Tibial nerve (tissue), 4 donors: Measurements from ENCODE around the gene TTLL1. TPM values are rescaled to one million over a fixed set of nuclear protein-coding genes. Genes with fewer than 3 reads are reported as not detected.
A peak's percentile ranks its signal among the peaks of the same experiment; 100 is the strongest.
"Not testable (repeated sequence)": the region's sequence is repeated elsewhere in the genome, so short reads cannot be mapped to it uniquely, and the experiment has no call there.

Experiments used
- DNase-seq, 2 donors: peaks; one replicate each; pipeline ENCODE4 v3.0.0-alpha.2; 2019; ENCODE audit warnings: low spot score in 2 of 2
- H3K27ac ChIP-seq, 4 donors: fragments of 200-600 bp; sonication (generic) in 3 of 4; one replicate each; pipeline ENCODE4 v1.5.1; 2017 to 2019; ENCODE audit warnings: mild to moderate bottlenecking in 1 of 4
- H3K27me3 ChIP-seq, 2 donors: fragments of 200-600 bp; sonication (generic) in 1 of 2; one replicate each; pipeline versions ENCODE4 v1.5.1 to v1.6.0; 2017 to 2019
- H3K36me3 ChIP-seq, 3 donors: fragments of 200-600 bp; sonication (generic); one replicate each; pipeline ENCODE4 v1.5.1; 2018 to 2019
- H3K4me1 ChIP-seq, 4 donors: fragments of 200-600 bp; sonication (generic) in 3 of 4; one replicate each; pipeline ENCODE4 v1.5.1; 2017 to 2019
- H3K4me3 ChIP-seq, 4 donors: fragments of 200-600 bp; sonication (generic) in 3 of 4; one replicate each; pipeline ENCODE4 v1.5.1; 2017 to 2019; ENCODE audit warnings: mild to moderate bottlenecking in 1 of 4, moderate library complexity in 1 of 4
- H3K9me3 ChIP-seq, 4 donors: fragments of 200-600 bp; sonication (generic) in 3 of 4; one replicate each; pipeline ENCODE4 v1.5.1; 2017 to 2019
- EP300 ChIP-seq, 2 donors: sonication (generic); formaldehyde crosslinking; IDR thresholded peaks; one replicate each; pipeline ENCODE4 v1.6.1; 2017; ENCODE audit warnings: antibody characterized with exemption in 2 of 2, mild to moderate bottlenecking in 1 of 2
- POLR2A ChIP-seq, 2 donors: fragments of 450-650 bp; IDR thresholded peaks; one replicate each; pipeline ENCODE4 v1.6.1; 2017; ENCODE audit warnings: antibody characterized with exemption in 2 of 2, mild to moderate bottlenecking in 2 of 2, moderate library complexity in 2 of 2
- WGBS, 2 donors: methylation state at CpG; one replicate each; pipeline ENCODE4 v1.1.5; 2018; 5-methylcytosine and 5-hydroxymethylcytosine counted together
- total RNA-seq, 4 donors: library from RNA; depleted of rRNA; stranded (reverse); fragments of >200 nt; gene quantifications; one replicate each; pipeline ENCODE4 v1.1.0, GENCODE V29; 2016
- TF ChIP-seq, protein P1 (sequence below), 5 experiments: fragments of 200-600 bp in 3 of 5; fragments of 450-650 bp in 2 of 5; sonication (generic) in 3 of 5; IDR thresholded peaks; one replicate each; pipeline ENCODE4 v1.5.1; 2016 to 2019; ENCODE audit warnings: antibody characterized with exemption in 5 of 5, mild to moderate bottlenecking in 3 of 5, moderate library complexity in 2 of 5

TTLL1 gene
- total RNA-seq, 4 donors from 2014 or later: 1.6 to 9.8 (median 7.3) TPM

DNA sequence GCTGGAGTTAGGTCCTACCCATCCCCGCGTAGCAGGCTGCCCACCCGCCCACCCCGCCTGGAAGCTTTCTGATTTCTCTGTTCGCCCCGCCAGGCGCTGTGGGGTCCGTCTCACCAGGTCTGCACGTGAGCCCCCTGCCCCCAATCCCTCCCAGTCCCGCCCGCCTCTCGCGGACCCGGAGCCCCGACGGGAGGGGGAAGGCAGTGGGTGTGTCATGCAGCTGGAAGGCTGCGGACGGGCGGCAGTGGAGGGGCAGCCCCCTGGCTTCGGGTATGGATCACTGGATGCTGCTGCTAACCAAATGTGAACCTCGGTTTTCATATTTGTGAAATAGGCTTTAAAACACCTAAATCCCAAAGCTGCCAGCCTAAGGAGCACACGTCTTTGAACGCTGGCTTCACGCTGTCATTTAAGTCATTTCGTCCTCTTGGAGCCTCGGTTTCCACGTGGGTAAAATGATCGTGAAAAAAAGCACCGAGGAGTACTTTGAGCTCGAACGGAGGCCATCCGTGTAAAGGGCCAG is 20.8 kb upstream of the TTLL1 start:
- TF ChIP-seq POLR2A (IDR thresholded peaks at IDR 0.05) (no peak), EP300 (IDR thresholded peaks at IDR 0.05) (no peak)
- TF ChIP-seq, protein P1, sequence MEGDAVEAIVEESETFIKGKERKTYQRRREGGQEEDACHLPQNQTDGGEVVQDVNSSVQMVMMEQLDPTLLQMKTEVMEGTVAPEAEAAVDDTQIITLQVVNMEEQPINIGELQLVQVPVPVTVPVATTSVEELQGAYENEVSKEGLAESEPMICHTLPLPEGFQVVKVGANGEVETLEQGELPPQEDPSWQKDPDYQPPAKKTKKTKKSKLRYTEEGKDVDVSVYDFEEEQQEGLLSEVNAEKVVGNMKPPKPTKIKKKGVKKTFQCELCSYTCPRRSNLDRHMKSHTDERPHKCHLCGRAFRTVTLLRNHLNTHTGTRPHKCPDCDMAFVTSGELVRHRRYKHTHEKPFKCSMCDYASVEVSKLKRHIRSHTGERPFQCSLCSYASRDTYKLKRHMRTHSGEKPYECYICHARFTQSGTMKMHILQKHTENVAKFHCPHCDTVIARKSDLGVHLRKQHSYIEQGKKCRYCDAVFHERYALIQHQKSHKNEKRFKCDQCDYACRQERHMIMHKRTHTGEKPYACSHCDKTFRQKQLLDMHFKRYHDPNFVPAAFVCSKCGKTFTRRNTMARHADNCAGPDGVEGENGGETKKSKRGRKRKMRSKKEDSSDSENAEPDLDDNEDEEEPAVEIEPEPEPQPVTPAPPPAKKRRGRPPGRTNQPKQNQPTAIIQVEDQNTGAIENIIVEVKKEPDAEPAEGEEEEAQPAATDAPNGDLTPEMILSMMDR (IDR thresholded peaks at IDR 0.05): no peak
- Histone ChIP-seq H3K4me3 (peak overlapping the region; percentile 35 to 62 (median 49)), H3K9me3 (no peaks in the 10 kb centered on the region), H3K27ac (no peak overlapping the region), H3K36me3 (no peaks in the 10 kb centered on the region), H3K4me1 (peaks cover 0 to 22% (median 19%) of the 10 kb centered on the region in 4 donors), H3K27me3 (peaks cover 0 to 61% of the 10 kb centered on the region in 2 donors)
- 4 to 9% methylated on average over 32 of the region's 32 CpGs for WGBS, 2 donors
- no peak for DNase-seq

GRCh38 chr22:43109511-43109910 is 20.3 kb upstream of the TTLL1 start:
- Histone ChIP-seq H3K36me3 (no peaks in the 10 kb centered on the region), H3K9me3 (no peaks in the 10 kb centered on the region), H3K27me3 (peaks cover 0 to 57% of the 10 kb centered on the region in 2 donors), H3K4me3 (no peak overlapping the region), H3K27ac (no peak overlapping the region), H3K4me1 (peaks cover 0 to 22% (median 19%) of the 10 kb centered on the region in 4 donors)
- DNase-seq: no peak
- WGBS, 2 donors: 38 to 55% methylated on average over 5 of the region's 5 CpGs
- no peak for TF ChIP-seq POLR2A (IDR thresholded peaks at IDR 0.05)
- TF ChIP-seq, protein P1 (IDR thresholded peaks at IDR 0.05): no peak
- no peak for TF ChIP-seq EP300 (IDR thresholded peaks at IDR 0.05)

- Histone ChIP-seq H3K9me3 (no peaks in the 10 kb centered on the region), H3K4me3 (no peak overlapping the region), H3K4me1 (peaks cover 0 to 17% (median 14%) of the 10 kb centered on the region in 4 donors), H3K36me3 (no peaks in the 10 kb centered on the region), H3K27me3 (peaks cover 0 to 25% of the 10 kb centered on the region in 2 donors), H3K27ac (no peak overlapping the region)
- DNase-seq: no peak
- TF ChIP-seq POLR2A (IDR thresholded peaks at IDR 0.05) (no peak), EP300 (IDR thresholded peaks at IDR 0.05) (no peak)
- TF ChIP-seq, protein P1 (IDR thresholded peaks at IDR 0.05): no peak
- WGBS, 2 donors: 72 to 84% methylated on average over 8 of the region's 8 CpGs
Measured at GRCh38 chr22:43106302-43106701, 17.1 kb upstream of the TTLL1 start.

DNA sequence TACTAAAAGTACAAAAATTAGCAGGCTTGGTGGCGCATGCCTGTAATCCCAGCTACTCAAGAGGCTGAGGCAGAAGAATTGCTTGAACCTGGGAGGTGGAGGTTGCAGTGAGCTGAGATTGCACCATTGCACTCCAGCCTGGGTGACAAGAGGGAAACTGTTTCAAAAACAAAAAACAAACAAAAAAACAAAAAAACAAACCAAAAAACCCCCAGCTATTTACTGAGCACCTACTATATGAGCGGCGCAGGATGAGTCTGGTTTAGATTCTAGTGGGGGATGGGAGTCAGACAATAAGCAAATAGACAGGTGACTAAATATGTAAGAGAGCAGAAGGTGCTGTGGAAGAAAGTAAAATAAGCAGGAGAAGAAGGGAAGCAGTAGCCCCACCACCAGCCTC is 15.8 kb upstream of the TTLL1 start:
- WGBS, 2 donors: 94 to 96% methylated on average over 3 of the region's 3 CpGs
- not testable (repeated sequence) for H3K4me3 ChIP-seq, DNase-seq, H3K27ac ChIP-seq, H3K4me1 ChIP-seq, H3K9me3 ChIP-seq, H3K36me3 ChIP-seq
- H3K27me3 ChIP-seq: peaks cover 0 to 11% of the 10 kb centered on the region in 2 donors

- H3K4me3 ChIP-seq, H3K9me3 ChIP-seq, DNase-seq, H3K27me3 ChIP-seq, H3K27ac ChIP-seq, H3K36me3 ChIP-seq, H3K4me1 ChIP-seq: not testable (repeated sequence)
- WGBS, 2 donors: 57 to 61% methylated on average over 15 of the region's 15 CpGs
Measured at GRCh38 chr22:43104056-43104625, 14.9 kb upstream of the TTLL1 start.

DNA sequence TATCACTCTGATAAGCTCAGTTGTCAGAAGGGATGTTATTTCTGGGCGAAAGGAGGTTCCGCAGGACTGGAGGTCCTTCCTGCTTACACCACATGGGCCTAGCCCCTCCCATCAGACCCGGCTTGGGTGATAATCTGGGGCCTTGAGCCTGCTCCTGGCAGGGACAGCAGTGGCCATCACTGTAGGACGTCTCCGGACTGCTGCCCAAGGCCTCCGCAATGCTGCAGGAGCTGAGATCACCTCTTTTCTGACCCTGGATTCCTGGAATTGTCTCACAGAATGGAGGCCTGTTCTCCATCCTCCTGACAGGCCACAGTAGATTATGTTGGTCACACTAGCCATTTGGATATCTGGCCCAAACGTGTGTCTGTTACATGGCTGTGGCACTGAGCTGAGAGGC is 12.1 kb upstream of the TTLL1 start:
- no peaks in the 10 kb centered on the region for H3K4me1 ChIP-seq
- no peaks in the 10 kb centered on the region for H3K27me3 ChIP-seq
- H3K9me3 ChIP-seq: peaks cover 0 to 6% (median 0%) of the 10 kb centered on the region in 4 donors
- no peak overlapping the region for H3K27ac ChIP-seq
- whole genome bisulfite sequencing, 2 donors: 43 to 62% methylated on average over 4 to 7 of the region's 7 CpGs
- DNase-seq: no peak
- TF ChIP-seq EP300 (IDR thresholded peaks at IDR 0.05) (no peak), POLR2A (IDR thresholded peaks at IDR 0.05) (no peak)
- TF ChIP-seq, protein P1 (IDR thresholded peaks at IDR 0.05): no peak
- no peak overlapping the region for H3K4me3 ChIP-seq
- H3K36me3 ChIP-seq: no peaks in the 10 kb centered on the region
